SK-N-SH (cell line): ENCODE measurements around the gene SLC26A3. TPM values are rescaled to one million over a fixed set of nuclear protein-coding genes. Genes with fewer than 3 reads are reported as not detected.

Experiments
- CTCF ChIA-PET: fragments of 300-600, 350-600 bp; formaldehyde crosslinking; extraction: SDS; loops from one replicate; lab custom pipeline; 2021; lab: Yijun Ruan, JAX
- POLR2A ChIA-PET: fragments of 350-600 bp; sonication (Branson Sonifier 250); formaldehyde crosslinking; extraction: SDS; loops from one replicate; lab custom pipeline; 2020; ENCODE audit warnings: antibody characterized with exemption, inconsistent platforms; lab: Yijun Ruan, JAX
- DNase-seq: peaks from one replicate; pipeline ENCODE4 v3.0.0; 2012
- H2AFZ ChIP-seq: fragments of 200-600 bp; sonication (generic); 2 replicates; pipeline ENCODE4 v1.8.1; 2016; ENCODE audit warnings: antibody characterized with exemption, mild to moderate bottlenecking, low read depth
- H3F3A ChIP-seq: fragments of 200-600 bp; sonication (generic); replicated peaks from 2 replicates; pipeline ENCODE3; 2016; ENCODE audit warnings: antibody characterized with exemption, mild to moderate bottlenecking; ENCODE audit not compliant: insufficient read depth
- H3K27ac ChIP-seq, 2 experiments: fragments of 200-500 bp in 1 of 2; fragments of 200-600 bp in 1 of 2; sonication (Bioruptor generic) in 1 of 2; sonication (generic), shearing (Covaris generic) in 1 of 2; 2 replicates each; pipeline versions ENCODE4 v1.5.1 to v1.6.1; 2014 to 2016; ENCODE audit warnings: low read depth in 2 of 2, inconsistent platforms in 1 of 2, low read length in 1 of 2, mild to moderate bottlenecking in 1 of 2, mixed read lengths in 1 of 2
- H3K27me3 ChIP-seq: fragments of 200-600 bp; sonication (generic), shearing (Covaris generic); 2 replicates; pipeline ENCODE4 v1.6.1; 2016; ENCODE audit warnings: mixed run types; ENCODE audit not compliant: insufficient read depth
- H3K36me3 ChIP-seq, 2 experiments: fragments of 200-500 bp in 1 of 2; fragments of 200-600 bp in 1 of 2; sonication (Bioruptor generic) in 1 of 2; sonication (generic) in 1 of 2; replicated peaks in 1 of 2; 2 replicates each; pipeline versions ENCODE3 to v1.5.1; 2014 to 2016; ENCODE audit warnings: low read length in 1 of 2, mild to moderate bottlenecking in 1 of 2; ENCODE audit not compliant: insufficient read depth in 2 of 2, control insufficient read depth in 1 of 2
- H3K4me1 ChIP-seq, 2 experiments: fragments of 200-500 bp in 1 of 2; fragments of 200-600 bp in 1 of 2; sonication (Bioruptor generic) in 1 of 2; sonication (generic), shearing (Covaris generic) in 1 of 2; 2 replicates each; pipeline versions ENCODE4 v1.5.1 to v1.6.1; 2014 to 2016; ENCODE audit warnings: low read depth in 1 of 2, low read length in 1 of 2, mixed run types in 1 of 2; ENCODE audit not compliant: insufficient read depth in 2 of 2, control insufficient read depth in 1 of 2
- H3K4me2 ChIP-seq: fragments of 200-600 bp; sonication (generic), shearing (Covaris generic); 2 replicates; pipeline ENCODE4 v1.6.1; 2017; ENCODE audit warnings: mixed run types
- H3K4me3 ChIP-seq, 2 experiments: fragments of 200-500 bp in 1 of 2; fragments of 200-600 bp in 1 of 2; sonication (Bioruptor generic) in 1 of 2; sonication (generic), shearing (Covaris generic) in 1 of 2; 2 replicates each; pipeline versions ENCODE4 v1.5.1 to v1.8.1; 2014 to 2016; ENCODE audit warnings: low read depth in 2 of 2, inconsistent platforms in 1 of 2, low read length in 1 of 2, mild to moderate bottlenecking in 1 of 2, mixed read lengths in 1 of 2, moderate library complexity in 1 of 2
- H3K79me2 ChIP-seq: fragments of 200-600 bp; sonication (generic); 2 replicates; pipeline ENCODE4 v1.8.1; 2017; ENCODE audit warnings: mild to moderate bottlenecking; ENCODE audit not compliant: insufficient read depth
- H3K9ac ChIP-seq: fragments of 200-600 bp; sonication (generic); 2 replicates; pipeline ENCODE4 v1.6.1; 2017; ENCODE audit warnings: mixed run types
- H3K9me2 ChIP-seq: fragments of 200-600 bp; sonication (generic); 2 replicates; pipeline ENCODE4 v1.6.1; 2017; ENCODE audit warnings: mixed run types
- H3K9me3 ChIP-seq: fragments of 200-600 bp; sonication (generic); 2 replicates; pipeline ENCODE4 v1.6.1; 2017; ENCODE audit warnings: mixed run types, mild to moderate bottlenecking, moderate library complexity
- H4K20me1 ChIP-seq: fragments of 200-600 bp; sonication (generic); 2 replicates; pipeline ENCODE4 v1.6.1; 2017; ENCODE audit warnings: mild to moderate bottlenecking, mixed run types; ENCODE audit not compliant: insufficient read depth
- CHD2 ChIP-seq: fragments of 150-350 bp; IDR thresholded peaks from 2 replicates; pipeline ENCODE4 v1.6.1; 2018; ENCODE audit warnings: low read length; ENCODE audit not compliant: partially characterized antibody
- EZH2phosphoT487 ChIP-seq: fragments of 200-600 bp; sonication (generic); IDR thresholded peaks from 2 replicates; pipeline ENCODE4 v1.6.1; 2017; ENCODE audit warnings: low read depth, mixed run types, mild to moderate bottlenecking, antibody characterized with exemption, moderate library complexity, borderline replicate concordance
- FOSL2 ChIP-seq: IDR thresholded peaks from 2 replicates; pipeline ENCODE4 v1.4.0; 2012; ENCODE audit warnings: low read depth, mild to moderate bottlenecking, moderate library complexity, borderline replicate concordance
- FOXJ3 ChIP-seq: sonication (generic); formaldehyde crosslinking; IDR thresholded peaks from 2 replicates; pipeline ENCODE4 v1.5.1; 2020; ENCODE audit warnings: mild to moderate bottlenecking, missing genetic modification reagents
- GABPA ChIP-seq: IDR thresholded peaks from 2 replicates; pipeline ENCODE4 v1.4.0; 2012; ENCODE audit warnings: low read depth, mild to moderate bottlenecking
- JUND ChIP-seq: IDR thresholded peaks from 2 replicates; pipeline ENCODE4 v1.4.0; 2012
- NFIC ChIP-seq: IDR thresholded peaks from 2 replicates; pipeline ENCODE4 v1.4.0; 2012; ENCODE audit warnings: borderline replicate concordance
- RAD21 ChIP-seq: IDR thresholded peaks from 2 replicates; pipeline ENCODE4 v1.6.1; 2012; ENCODE audit warnings: mild to moderate bottlenecking, low read length
- RXRA ChIP-seq: IDR thresholded peaks from 2 replicates; pipeline ENCODE4 v1.4.0; 2012; ENCODE audit warnings: low read depth, mild to moderate bottlenecking, borderline replicate concordance
- SIN3A ChIP-seq: IDR thresholded peaks from 2 replicates; pipeline ENCODE4 v1.6.1; 2012; ENCODE audit warnings: low read depth, mild to moderate bottlenecking, low read length, moderate library complexity, borderline replicate concordance
- TAF1 ChIP-seq: IDR thresholded peaks from 2 replicates; pipeline ENCODE4 v1.6.1; 2012; ENCODE audit warnings: low read depth, mild to moderate bottlenecking, low read length, moderate library complexity, borderline replicate concordance
- TCF12 ChIP-seq: IDR thresholded peaks from 2 replicates; pipeline ENCODE4 v1.4.0; 2012
- TEAD4 ChIP-seq: IDR thresholded peaks from 2 replicates; pipeline ENCODE4 v1.4.0; 2012; ENCODE audit warnings: mild to moderate bottlenecking, borderline replicate concordance; ENCODE audit not compliant: insufficient read depth
- YY1 ChIP-seq: IDR thresholded peaks from 2 replicates; pipeline ENCODE4 v1.4.0; 2012; ENCODE audit warnings: low read depth, mild to moderate bottlenecking
- WGBS: methylation state at CpG from one replicate; pipeline ENCODE4 v1.1.6; 2017; ENCODE audit warnings: low lambda C conversion rate; 5-methylcytosine and 5-hydroxymethylcytosine counted together
- polyA plus RNA-seq, 3 experiments: library from polyadenylated mRNA; depleted of rRNA; stranded (reverse); fragments of >200 nt; gene quantifications; 2 replicates each; pipeline ENCODE4 v1.2.3, GENCODE V29; 2012
- TF ChIP-seq, protein P1 (sequence below): IDR thresholded peaks from 2 replicates; pipeline ENCODE4; 2012
- TF ChIP-seq, protein P2 (sequence below): IDR thresholded peaks from 2 replicates; pipeline ENCODE4 v1.6.1; 2012; ENCODE audit warnings: mild to moderate bottlenecking, low read depth, low read length, moderate library complexity
- TF ChIP-seq, protein P3 (sequence below): IDR thresholded peaks from 2 replicates; pipeline ENCODE4 v1.4.0; 2012; ENCODE audit warnings: low read depth
- TF ChIP-seq, protein P4 (sequence below): fragments of 150-350 bp; IDR thresholded peaks from 2 replicates; pipeline ENCODE4 v1.6.1; 2016; ENCODE audit warnings: mild to moderate bottlenecking, low read depth, low read length
- TF ChIP-seq, protein P5 (sequence below): IDR thresholded peaks from 2 replicates; pipeline ENCODE4 v1.4.0; 2012; ENCODE audit warnings: low read depth, borderline replicate concordance
- TF ChIP-seq, protein P6 (sequence below): fragments of 150-350 bp; IDR thresholded peaks from 2 replicates; pipeline ENCODE4 v1.6.1; 2017; ENCODE audit warnings: antibody characterized with exemption, low read length, low read depth, borderline replicate concordance

The SLC26A3 gene
- polyA plus RNA-seq, 1 of the 3 experiments (the other 2 are of a cell fraction): not detected

DNA sequence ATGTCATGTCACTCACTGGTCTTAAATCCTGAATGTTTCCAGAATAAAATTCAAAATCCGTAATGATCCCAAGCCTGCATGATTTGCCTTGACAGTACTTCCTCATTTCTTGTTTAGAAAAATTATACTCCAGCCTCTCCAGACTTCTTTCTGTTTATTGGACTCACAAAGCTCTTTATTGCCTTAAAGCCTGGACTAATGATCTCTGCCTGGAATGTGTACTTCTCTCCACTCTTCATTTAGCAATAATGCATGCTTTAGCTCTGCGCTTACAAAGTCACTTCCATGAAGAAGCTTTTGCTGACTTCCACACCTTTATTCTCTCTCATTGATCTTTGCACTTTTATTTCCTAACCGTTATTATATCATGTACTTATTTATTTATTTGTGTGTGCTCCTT is 27.4 kb upstream of the SLC26A3 start:
- Histone ChIP-seq H3K9ac (no peak overlapping the region), H3K36me3 (no peaks in the 10 kb centered on the region), H3K79me2 (no peaks in the 10 kb centered on the region), H2AFZ (no peak overlapping the region), H3K4me1 (no peaks in the 10 kb centered on the region), H3K27ac (no peak overlapping the region), H3K9me3 (no peaks in the 10 kb centered on the region), H3K4me3 (no peak overlapping the region), H3K27me3 (peaks cover 4% of the 10 kb centered on the region; the same call in 1 of the 2 replicates), H4K20me1 (no peaks in the 10 kb centered on the region), H3K4me2 (no peak overlapping the region), H3F3A (no peaks in the 10 kb centered on the region), H3K9me2 (no peaks in the 10 kb centered on the region)
- ChIA-PET POLR2A (no interaction called here), CTCF (no interaction called here)
- no peak for DNase-seq
- WGBS: 42% methylated on average over 3 of the region's 3 CpGs
- TF ChIP-seq, protein P1, sequence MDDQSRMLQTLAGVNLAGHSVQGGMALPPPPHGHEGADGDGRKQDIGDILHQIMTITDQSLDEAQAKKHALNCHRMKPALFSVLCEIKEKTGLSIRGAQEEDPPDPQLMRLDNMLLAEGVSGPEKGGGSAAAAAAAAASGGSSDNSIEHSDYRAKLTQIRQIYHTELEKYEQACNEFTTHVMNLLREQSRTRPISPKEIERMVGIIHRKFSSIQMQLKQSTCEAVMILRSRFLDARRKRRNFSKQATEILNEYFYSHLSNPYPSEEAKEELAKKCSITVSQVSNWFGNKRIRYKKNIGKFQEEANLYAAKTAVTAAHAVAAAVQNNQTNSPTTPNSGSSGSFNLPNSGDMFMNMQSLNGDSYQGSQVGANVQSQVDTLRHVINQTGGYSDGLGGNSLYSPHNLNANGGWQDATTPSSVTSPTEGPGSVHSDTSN: no peak
- TF ChIP-seq, protein P2, sequence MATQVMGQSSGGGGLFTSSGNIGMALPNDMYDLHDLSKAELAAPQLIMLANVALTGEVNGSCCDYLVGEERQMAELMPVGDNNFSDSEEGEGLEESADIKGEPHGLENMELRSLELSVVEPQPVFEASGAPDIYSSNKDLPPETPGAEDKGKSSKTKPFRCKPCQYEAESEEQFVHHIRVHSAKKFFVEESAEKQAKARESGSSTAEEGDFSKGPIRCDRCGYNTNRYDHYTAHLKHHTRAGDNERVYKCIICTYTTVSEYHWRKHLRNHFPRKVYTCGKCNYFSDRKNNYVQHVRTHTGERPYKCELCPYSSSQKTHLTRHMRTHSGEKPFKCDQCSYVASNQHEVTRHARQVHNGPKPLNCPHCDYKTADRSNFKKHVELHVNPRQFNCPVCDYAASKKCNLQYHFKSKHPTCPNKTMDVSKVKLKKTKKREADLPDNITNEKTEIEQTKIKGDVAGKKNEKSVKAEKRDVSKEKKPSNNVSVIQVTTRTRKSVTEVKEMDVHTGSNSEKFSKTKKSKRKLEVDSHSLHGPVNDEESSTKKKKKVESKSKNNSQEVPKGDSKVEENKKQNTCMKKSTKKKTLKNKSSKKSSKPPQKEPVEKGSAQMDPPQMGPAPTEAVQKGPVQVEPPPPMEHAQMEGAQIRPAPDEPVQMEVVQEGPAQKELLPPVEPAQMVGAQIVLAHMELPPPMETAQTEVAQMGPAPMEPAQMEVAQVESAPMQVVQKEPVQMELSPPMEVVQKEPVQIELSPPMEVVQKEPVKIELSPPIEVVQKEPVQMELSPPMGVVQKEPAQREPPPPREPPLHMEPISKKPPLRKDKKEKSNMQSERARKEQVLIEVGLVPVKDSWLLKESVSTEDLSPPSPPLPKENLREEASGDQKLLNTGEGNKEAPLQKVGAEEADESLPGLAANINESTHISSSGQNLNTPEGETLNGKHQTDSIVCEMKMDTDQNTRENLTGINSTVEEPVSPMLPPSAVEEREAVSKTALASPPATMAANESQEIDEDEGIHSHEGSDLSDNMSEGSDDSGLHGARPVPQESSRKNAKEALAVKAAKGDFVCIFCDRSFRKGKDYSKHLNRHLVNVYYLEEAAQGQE: no peak
- no peak for TF ChIP-seq FOXJ3 (CRISPR knock-in tag)
- TF ChIP-seq SIN3A: no peak
- no peak for TF ChIP-seq TAF1
- TF ChIP-seq TEAD4: no peak

DNA sequence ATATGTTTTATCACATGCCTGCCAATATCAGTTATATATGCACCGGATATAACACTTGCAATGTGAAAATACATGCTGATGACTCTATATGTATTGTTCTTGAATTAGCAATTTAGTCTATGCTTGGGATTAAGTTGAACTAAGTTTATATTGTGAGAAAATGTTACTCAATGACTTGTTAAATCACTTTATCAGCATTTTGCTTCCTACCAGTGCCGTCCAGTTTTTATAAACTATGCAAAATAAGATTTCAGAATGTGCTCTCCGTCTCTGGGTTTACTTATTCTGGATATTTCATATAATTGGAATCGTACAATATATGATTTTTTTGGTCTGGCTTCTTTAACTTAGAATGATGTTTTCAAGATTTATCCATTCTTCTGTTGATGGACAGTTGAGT is 25.5 kb upstream of the SLC26A3 start:
- ChIA-PET POLR2A (no interaction called here), CTCF (interaction anchor here (1.8 kb wide), 1 partner anchor 85 kb away, joined by 7 read pairs; the partner anchor contains the start of gene CBLL1)
- Histone ChIP-seq H3K27me3 (no peaks in the 10 kb centered on the region), H3K4me1 (no peaks in the 10 kb centered on the region), H3K27ac (no peak overlapping the region), H3K9me3 (no peaks in the 10 kb centered on the region), H3K36me3 (no peaks in the 10 kb centered on the region), H3K9me2 (no peaks in the 10 kb centered on the region), H3F3A (no peaks in the 10 kb centered on the region), H2AFZ (no peak overlapping the region), H3K9ac (no peak overlapping the region), H3K4me2 (no peak overlapping the region), H3K79me2 (no peaks in the 10 kb centered on the region), H3K4me3 (no peak overlapping the region), H4K20me1 (no peaks in the 10 kb centered on the region)
- WGBS: 52% methylated on average over 4 of the region's 4 CpGs
- no peak for DNase-seq
- no peak for TF ChIP-seq SIN3A
- TF ChIP-seq GABPA: no peak
- TF ChIP-seq, protein P3, sequence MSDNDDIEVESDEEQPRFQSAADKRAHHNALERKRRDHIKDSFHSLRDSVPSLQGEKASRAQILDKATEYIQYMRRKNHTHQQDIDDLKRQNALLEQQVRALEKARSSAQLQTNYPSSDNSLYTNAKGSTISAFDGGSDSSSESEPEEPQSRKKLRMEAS: no peak
- TF ChIP-seq RXRA: no peak
- TF ChIP-seq YY1: no peak
- no peak for TF ChIP-seq EZH2phosphoT487
- TF ChIP-seq, protein P4, sequence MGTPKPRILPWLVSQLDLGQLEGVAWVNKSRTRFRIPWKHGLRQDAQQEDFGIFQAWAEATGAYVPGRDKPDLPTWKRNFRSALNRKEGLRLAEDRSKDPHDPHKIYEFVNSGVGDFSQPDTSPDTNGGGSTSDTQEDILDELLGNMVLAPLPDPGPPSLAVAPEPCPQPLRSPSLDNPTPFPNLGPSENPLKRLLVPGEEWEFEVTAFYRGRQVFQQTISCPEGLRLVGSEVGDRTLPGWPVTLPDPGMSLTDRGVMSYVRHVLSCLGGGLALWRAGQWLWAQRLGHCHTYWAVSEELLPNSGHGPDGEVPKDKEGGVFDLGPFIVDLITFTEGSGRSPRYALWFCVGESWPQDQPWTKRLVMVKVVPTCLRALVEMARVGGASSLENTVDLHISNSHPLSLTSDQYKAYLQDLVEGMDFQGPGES: no peak
- no peak for TF ChIP-seq JUND
- TF ChIP-seq, protein P5, sequence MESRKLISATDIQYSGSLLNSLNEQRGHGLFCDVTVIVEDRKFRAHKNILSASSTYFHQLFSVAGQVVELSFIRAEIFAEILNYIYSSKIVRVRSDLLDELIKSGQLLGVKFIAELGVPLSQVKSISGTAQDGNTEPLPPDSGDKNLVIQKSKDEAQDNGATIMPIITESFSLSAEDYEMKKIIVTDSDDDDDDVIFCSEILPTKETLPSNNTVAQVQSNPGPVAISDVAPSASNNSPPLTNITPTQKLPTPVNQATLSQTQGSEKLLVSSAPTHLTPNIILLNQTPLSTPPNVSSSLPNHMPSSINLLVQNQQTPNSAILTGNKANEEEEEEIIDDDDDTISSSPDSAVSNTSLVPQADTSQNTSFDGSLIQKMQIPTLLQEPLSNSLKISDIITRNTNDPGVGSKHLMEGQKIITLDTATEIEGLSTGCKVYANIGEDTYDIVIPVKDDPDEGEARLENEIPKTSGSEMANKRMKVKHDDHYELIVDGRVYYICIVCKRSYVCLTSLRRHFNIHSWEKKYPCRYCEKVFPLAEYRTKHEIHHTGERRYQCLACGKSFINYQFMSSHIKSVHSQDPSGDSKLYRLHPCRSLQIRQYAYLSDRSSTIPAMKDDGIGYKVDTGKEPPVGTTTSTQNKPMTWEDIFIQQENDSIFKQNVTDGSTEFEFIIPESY: no peak
- no peak for TF ChIP-seq NFIC
- no peak for TF ChIP-seq FOSL2
- no peak for TF ChIP-seq RAD21
- TF ChIP-seq TCF12: no peak
- no peak for TF ChIP-seq CHD2
- TF ChIP-seq, protein P6, sequence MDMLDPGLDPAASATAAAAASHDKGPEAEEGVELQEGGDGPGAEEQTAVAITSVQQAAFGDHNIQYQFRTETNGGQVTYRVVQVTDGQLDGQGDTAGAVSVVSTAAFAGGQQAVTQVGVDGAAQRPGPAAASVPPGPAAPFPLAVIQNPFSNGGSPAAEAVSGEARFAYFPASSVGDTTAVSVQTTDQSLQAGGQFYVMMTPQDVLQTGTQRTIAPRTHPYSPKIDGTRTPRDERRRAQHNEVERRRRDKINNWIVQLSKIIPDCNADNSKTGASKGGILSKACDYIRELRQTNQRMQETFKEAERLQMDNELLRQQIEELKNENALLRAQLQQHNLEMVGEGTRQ: no peak
